ENCODE results near the gene SHISA9. TPM values are rescaled to one million over a fixed set of nuclear protein-coding genes. Genes with fewer than 3 reads are reported as not detected.

The SHISA9 gene
- total RNA-seq, 3 donors from 2014 or later: 0.87 to 7.3 (median 3.0) TPM

DNA sequence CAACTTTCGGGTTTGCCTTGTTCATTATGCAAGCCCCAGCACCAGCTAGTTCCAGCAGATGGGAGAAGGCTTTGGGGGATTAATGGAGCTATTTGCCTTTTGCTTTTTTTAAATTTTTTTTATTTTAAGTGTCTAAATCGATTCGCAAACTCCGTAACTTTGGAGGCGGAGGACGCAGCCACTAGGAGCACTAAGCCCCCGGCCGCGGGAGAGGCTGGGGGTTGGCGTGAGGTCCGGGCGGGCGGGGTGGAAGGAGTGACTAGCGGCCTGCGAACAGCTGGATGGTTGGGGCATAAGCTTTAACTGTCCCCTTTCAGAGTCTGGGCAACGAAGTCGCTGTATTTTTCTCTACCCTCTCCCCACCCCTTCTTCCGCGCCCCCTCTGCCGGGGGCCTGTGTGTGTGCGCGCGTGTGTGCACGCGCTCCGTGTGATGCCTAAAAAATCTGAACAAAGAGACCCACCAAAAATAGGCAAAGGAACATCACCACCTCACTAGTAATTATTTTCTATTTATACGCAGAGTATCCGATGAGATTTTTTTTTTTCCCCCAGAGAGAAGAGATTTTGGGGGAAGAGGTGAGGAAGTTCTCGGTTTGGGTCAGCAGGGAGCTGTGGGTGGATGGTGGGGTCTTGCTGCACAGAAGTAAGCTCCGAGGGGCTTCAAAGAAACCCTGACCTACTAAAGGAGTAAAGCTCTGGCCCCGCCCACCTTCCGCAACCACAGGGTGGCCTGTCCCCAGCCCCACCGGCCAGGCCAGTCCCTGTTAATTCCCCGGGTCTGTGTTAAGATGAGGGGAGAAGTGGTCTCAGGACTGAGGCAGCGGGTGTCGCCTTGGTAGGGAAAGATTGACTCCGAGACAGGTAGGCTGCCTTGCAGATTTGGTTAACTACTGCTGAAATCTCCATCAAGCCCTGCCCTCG is 2.3 kb downstream of the SHISA9 start:
- Histone ChIP-seq H3K4me3 (no peak overlapping the region), H3K36me3 (ENCODE audit: low read depth) (no peaks in the 10 kb centered on the region), H3K4me1 (ENCODE audit: low read depth) (no peaks in the 10 kb centered on the region), H3K9me3 (no peaks in the 10 kb centered on the region)
- no peak for DNase-seq
- TF ChIP-seq, protein P1, sequence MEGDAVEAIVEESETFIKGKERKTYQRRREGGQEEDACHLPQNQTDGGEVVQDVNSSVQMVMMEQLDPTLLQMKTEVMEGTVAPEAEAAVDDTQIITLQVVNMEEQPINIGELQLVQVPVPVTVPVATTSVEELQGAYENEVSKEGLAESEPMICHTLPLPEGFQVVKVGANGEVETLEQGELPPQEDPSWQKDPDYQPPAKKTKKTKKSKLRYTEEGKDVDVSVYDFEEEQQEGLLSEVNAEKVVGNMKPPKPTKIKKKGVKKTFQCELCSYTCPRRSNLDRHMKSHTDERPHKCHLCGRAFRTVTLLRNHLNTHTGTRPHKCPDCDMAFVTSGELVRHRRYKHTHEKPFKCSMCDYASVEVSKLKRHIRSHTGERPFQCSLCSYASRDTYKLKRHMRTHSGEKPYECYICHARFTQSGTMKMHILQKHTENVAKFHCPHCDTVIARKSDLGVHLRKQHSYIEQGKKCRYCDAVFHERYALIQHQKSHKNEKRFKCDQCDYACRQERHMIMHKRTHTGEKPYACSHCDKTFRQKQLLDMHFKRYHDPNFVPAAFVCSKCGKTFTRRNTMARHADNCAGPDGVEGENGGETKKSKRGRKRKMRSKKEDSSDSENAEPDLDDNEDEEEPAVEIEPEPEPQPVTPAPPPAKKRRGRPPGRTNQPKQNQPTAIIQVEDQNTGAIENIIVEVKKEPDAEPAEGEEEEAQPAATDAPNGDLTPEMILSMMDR (IDR thresholded peaks at IDR 0.05): no peak
- intact Hi-C loops (cut with DNase I, micrococcal nuclease): no loop called here
- ATAC-seq: no peak

DNA sequence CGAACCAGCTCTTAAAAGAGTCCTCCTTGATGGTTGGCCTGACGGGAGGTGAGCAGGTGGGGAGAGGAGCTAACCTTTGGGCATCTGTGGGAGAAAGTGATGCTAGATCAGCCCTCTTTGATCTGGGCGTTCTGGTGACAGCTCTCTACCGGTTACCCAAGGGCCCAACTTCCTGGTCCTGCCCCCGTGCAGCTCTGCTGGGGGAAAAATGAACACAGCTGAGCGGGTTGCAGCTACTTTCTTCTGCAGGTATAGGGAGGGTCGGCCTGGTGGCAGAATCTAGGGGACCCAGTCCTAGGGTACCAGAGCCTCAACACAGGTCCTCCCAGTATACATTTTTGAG is 2.9 kb downstream of the SHISA9 start:
- TF ChIP-seq, protein P1 (IDR thresholded peaks at IDR 0.05): no peak
- ATAC-seq (no peak), DNase-seq (no peak)
- no peak overlapping the region for H3K4me3 ChIP-seq
- H3K4me1 ChIP-seq (ENCODE audit: low read depth): no peaks in the 10 kb centered on the region
- no peaks in the 10 kb centered on the region for H3K9me3 ChIP-seq
- intact Hi-C loops (cut with DNase I, micrococcal nuclease): no loop called here
- no peaks in the 10 kb centered on the region for H3K36me3 ChIP-seq (ENCODE audit: low read depth)

DNA sequence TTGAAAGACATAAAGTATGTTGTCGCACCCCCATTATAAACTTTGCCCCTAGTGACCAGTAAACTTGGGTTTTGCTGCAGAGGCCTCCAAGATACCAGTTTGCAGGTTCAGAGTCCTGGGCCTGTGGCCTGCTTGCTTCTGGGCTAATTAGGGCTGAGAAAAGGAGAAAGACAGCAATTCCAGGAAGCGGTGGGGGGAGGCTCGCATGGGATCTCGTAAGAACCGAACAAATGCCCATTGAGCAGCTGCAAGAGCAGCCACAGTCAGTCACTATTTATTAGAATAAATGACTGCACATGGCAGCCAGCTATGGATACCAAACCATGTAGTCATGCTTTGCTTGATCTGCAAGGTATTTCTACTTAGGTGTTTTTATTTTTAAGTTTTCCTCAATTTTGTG is 4.9 kb downstream of the SHISA9 start:
- TF ChIP-seq, protein P1 (IDR thresholded peaks at IDR 0.05): no peak
- DNase-seq (no peak), ATAC-seq (no peak)
- Histone ChIP-seq H3K4me3 (no peak overlapping the region), H3K4me1 (ENCODE audit: low read depth) (no peaks in the 10 kb centered on the region), H3K9me3 (no peaks in the 10 kb centered on the region), H3K36me3 (ENCODE audit: low read depth) (no peaks in the 10 kb centered on the region)
- intact Hi-C loops (cut with DNase I, micrococcal nuclease): no loop called here

DNA sequence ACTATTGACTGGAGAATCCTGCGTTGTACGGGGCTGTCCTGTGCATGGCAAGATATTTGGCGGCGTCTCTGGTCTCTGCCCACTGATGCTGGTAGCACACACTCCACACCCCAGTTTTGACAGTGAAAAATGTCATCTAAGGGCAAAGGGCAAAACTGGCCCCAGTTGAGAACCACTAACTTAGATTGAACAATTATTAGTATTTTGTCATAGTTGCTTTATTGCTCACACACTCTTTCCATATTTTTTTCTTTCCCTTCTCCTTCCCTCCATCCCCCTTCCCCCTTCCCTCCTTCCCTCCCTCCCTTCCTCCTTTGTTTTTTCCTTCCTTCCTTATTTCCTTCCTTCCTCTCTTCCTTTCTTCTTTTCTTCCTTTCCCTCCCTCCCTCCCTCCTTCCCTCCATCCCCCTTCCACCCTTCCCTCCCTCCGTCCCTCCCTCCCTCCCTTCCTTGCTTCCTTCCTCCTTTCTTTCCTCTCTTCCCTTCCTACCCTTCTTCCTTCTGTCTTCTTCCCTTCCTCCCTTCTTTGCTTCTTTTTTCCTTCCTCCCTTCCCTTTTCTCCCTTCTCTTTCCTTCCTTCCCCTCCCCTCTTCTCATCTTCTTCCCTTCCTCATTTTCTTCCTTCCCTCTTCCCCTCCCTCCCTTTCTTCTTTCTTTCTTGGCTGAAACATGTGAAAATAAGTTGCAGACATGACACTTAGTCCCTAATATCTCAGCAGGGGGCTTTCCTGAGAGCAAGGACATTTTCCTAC is 5.5 kb downstream of the SHISA9 start:
- TF ChIP-seq, protein P1 (IDR thresholded peaks at IDR 0.05): no peak
- Histone ChIP-seq H3K9me3 (no peaks in the 10 kb centered on the region), H3K4me1 (ENCODE audit: low read depth) (no peaks in the 10 kb centered on the region), H3K36me3 (ENCODE audit: low read depth) (no peaks in the 10 kb centered on the region), H3K4me3 (no peak overlapping the region)
- intact Hi-C loops (cut with DNase I, micrococcal nuclease): no loop called here
- DNase-seq: no peak
- no peak for ATAC-seq

DNA sequence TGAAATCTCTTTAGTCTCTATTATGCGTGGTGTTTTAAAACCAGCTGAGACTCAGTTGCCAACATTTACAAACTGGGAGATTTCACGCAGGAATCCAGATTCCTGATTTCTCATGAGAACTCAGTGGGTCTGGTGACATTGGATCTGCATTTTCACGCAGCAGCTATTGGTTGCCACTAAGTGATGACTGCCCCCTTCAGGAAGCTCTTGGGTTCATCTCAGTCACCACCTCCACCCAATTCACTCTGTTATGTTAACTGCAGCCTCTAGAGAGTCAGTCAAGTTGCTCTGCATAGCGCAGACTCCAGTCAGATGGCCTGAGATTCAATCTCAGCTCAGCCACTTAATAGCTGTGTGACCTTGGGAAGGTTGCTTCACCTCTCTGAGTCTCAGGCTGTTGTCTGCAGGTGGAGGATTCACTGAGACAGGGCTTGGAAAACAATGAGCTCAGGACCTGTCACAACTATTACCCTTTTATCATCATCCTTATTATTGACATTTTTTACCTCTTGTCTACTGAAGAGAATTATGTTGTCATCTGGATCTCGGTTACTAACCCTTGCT is 6.4 kb downstream of the SHISA9 start:
- no peaks in the 10 kb centered on the region for H3K36me3 ChIP-seq (ENCODE audit: low read depth)
- no peak overlapping the region for H3K4me3 ChIP-seq
- no peak for ATAC-seq
- DNase-seq: no peak
- TF ChIP-seq, protein P1 (IDR thresholded peaks at IDR 0.05): no peak
- H3K4me1 ChIP-seq (ENCODE audit: low read depth): no peaks in the 10 kb centered on the region
- no peaks in the 10 kb centered on the region for H3K9me3 ChIP-seq
- intact Hi-C loops (cut with DNase I, micrococcal nuclease): no loop called here
